Mesenteric fat pad (tissue), 1 donor: ENCODE results near the gene STK16. TPM values are rescaled to one million over a fixed set of nuclear protein-coding genes. Genes with fewer than 3 reads are reported as not detected.

Experiments used
- DNase-seq: peaks from one replicate; pipeline ENCODE4 v3.0.0-alpha.2; 2020; ENCODE audit warnings: low spot score
- total RNA-seq: library from RNA; stranded (reverse); fragmentation: NEBNext Ultra II Directional; extraction: Animal tissue kit (Norgen Biotek cat#: 25700); gene quantifications from one replicate; pipeline ENCODE4 v1.2.1, GENCODE V29; 2021
- donor health status: DM: yes; HTN: yes; CAD: no.

STK16 gene
- total RNA-seq, 1 donor from 2014 or later, result 16.1 TPM

DNA sequence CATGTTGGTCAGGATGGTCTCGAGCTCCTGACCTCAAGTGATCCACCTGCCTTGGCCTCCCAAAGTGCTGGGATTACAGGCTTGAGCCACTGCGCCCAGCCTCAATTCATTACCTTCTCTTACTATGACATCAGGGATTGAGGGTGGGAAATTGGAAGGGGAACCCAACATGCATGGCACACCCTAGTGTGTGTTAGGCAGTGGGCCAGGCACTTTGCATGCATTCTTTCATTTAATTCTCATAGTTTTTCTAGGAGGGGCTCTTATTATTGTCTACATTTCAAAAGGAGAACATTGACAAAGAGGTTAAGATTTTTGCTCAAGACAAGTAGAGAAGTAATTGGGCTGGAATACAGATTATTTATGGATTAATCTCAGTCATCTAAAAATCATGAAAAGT, 23.0 kb downstream of the STK16 start:
- no peak for DNase-seq

GRCh38 chr2:219269362-219270054, 24.2 kb downstream of the STK16 start:
- DNase-seq, result no peak

- no peak for DNase-seq
Measured at GRCh38 chr2:219270055-219270372, 24.7 kb downstream of the STK16 start.

DNA sequence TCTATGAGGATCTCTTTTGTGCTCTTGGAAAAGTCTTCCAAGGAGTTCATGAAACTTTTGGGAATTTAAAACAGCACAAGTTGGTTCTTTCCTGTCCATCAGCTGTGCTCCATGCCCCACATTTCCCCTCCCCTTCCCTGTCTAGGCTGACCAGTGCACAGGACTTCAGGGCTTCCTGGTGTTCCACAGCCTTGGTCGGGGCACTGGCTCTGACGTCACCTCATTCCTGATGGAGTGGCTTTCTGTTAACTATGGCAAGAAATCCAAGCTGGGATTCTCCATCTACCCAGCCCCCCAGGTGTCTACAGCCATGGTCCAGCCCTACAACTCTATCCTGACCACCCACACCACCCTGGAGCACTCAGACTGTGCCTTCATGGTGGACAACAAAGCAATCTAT, 25.7 kb downstream of the STK16 start:
- no peak for DNase-seq

DNA sequence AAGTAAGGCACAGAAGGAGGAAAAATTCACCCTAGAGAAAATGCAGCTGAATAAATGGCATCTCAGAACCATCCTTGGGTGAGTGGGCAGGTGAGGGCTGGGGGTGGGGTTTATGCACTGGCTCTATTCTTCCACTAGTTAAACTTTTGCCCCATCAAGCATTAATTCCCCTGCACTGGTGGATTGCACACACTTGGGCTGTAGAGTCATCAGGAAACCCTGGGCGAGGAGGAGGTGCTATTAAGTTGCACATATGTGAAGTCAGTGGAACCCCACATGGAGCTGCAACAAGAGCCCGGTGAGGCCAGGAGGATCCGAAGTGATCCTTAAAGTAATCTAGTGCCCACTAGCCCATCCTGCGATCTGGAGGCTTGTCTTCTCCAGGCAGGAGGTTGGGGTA, 27.1 kb downstream of the STK16 start:
- DNase-seq, result no peak

- no peak for DNase-seq
Measured at GRCh38 chr2:219272995-219273394, 27.7 kb downstream of the STK16 start.

DNA sequence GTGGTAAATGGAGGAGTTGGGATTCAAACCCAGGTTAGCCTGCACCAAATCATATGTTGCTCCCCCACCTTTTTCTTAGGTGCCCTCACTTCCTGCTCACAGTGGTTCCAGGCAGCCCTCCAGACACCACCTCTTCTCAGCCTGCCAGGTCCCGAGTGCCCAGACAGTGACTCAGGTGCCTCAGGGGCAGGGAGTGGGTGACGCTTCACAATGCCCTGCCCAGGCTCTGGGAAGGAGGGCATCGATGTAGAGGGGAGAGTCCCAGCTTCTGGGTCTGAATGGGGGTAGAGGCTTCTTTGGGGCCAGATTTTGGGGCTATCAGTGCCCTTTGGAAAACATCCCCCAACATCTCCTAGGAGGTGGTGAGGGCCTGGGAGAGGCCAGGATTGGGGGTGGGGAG, 28.7 kb downstream of the STK16 start:
- DNase-seq, result no peak

GRCh38 chr2:219274361-219274921, 29.2 kb downstream of the STK16 start:
- DNase-seq, result no peak

DNA sequence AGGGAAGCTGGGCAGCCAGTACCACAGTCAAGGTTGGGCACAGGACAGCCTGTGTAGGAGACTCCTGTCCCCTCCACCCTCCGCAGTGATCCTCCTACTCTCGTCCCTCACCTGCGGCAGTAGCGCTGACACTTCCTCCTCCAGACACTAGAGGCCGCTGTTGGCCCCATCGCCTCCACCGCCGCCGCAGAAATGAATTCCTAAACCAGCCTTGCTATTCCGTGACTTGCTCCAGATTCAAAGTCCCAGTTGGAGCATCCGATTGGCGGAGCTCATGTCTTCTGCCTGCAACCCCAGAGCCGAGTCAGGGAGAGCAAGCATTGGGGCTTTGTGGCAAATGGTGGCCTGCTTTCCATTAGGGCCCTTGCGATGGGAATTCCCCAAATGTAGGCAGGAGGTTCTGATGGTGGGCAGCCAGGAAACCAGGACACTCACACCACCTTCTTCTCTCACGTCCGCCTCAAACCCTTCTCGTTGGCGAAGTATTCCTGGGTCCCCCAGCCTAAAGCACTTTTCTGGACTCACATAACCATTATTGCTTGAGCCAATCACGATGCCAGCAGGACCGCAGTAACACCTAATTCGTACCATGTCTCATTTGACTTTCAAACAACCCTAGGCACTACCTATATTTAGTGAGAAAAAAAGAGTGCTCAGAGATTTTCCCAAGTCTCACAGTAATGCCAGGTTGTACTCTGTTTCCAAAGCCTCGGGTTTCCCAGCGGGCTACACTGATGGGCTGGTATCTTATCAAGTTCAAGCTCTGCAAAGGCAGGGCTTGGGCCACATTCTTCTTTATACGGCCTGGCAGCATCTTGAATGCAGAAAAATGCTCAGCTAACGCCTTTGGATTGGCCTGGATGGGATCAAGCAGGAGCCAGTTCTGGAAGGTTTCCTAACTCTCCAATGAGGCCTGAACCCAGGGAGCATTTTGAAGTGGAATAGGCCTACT, 32.7 kb downstream of the STK16 start:
- DNase-seq, result peak; percentile 93

GRCh38 chr2:219278655-219279150, 33.4 kb downstream of the STK16 start:
- DNase-seq, result no peak

DNA sequence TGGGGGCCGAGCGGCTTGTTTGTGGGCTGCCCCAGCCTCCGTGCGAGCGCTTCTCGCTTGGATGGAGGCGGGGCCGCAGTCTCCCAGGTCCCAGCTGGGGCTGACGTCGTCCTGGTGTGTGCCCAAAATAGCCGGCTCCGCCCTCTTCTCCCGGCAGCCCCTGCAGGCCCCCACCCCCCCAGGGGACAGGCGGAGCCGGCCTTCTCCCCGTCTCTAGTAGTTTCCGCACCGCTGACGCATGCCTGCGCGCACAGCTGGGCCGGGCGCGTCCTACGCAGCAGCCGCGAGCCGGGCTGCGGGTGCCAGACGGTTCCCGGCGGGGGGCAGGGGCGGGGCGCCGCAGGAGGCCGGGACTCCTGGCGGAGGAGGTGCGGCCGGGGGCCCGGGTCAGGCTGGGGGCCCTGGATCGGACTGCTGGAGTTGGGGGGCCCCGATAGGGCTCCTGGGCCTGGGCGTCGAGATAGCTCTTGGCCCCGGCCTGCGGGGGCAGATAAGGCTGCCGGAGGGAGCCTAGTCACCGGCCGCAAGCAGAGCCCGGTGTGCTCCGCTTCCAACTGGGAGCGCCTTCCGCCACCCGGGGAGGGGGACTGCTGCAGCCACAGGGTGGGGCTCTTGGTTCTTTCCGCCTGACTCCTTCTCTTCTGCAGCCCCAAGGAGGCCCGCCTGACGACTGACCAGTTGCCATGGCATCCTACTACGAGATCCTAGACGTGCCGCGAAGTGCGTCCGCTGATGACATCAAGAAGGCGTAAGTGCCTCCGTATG, 34.1 kb downstream of the STK16 start, which contains the start of gene DNAJB2:
DNAJB2 (plus strand) TSS at position 216 of the 765 bp plus-strand sequence; CDS start at position 684, 468 bp downstream.
- DNase-seq, result peak; percentile 99

DNA sequence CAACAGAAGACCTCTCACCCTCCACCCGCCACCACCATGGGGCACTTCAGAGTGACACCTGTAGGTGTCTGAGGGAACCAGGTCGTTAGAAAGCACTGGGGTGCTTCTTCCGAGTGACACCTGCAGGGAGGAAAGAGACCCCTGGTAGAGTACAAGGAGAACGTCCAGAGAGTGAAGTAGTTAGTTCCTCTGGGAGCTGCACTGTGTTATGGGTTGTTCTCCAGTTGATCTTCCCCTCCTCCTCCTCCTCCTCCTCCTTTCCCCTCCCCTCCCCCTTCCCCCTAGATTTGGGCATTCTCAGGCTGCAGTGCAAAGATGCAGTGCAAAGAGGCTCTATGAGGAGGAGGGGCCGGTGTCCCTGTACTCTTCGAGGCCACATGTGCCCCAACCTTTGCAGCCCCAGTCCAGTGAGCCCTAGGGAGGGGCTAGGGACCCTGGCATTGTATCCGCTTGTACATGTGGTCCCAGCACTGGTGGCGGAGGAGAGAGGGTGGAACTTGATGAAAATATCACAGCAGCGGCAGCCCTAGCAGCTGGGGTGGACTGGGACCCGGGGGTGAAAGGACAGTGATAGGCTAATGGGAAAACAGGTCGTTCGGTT, 34.7 kb downstream of the STK16 start:
- DNase-seq, result no peak

- DNase-seq, result no peak
Measured at GRCh38 chr2:219280651-219281050, 35.4 kb downstream of the STK16 start.

GRCh38 chr2:219281588-219281987, 36.3 kb downstream of the STK16 start:
- DNase-seq, result no peak

DNA sequence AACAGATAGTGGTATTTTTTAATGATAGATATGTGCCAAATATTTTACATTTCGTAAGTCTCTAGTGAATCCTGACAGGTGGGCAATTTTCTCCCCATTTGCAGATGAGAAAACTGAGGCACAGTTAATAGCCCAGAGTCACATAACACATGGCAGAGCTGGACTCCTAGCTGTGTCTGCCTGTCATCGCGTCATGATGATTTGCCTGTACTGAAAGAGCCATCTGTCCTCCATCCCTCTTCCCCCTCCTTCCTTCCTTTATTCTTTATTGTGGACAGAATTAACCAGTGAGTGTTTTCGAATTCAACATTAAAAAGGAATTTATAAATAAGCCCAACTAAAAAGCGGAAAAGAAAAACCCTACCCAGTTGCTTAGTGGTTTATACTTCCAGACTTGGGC, 37.1 kb downstream of the STK16 start:
- no peak for DNase-seq

DNA sequence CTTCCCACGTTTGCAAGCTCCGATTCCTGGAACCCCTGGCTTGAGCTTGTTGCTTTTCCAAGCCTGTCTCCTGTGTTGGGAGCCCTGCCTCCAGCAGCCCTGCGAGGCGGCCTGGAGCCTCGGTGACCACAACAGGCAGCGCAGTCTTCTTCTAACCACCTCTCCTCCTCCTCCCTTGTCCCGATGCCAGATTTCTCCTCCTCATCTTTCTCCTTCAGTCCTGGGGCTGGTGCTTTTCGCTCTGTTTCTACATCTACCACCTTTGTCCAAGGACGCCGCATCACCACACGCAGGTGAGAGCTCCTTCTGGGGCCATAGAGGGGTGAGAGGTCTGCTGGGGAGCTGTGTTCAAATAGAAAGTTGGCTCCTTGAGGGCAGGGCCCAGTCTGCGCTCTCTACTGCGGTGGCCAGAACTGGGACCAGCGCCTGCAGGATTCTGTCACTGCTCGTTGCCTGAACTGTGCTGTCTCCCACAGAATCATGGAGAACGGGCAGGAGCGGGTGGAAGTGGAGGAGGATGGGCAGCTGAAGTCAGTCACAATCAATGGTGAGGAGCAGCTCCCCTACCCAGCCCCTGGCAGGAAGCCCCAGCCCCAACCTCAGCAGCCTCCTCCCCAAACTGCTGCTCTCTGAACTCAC, 37.8 kb downstream of the STK16 start:
- no peak for DNase-seq

- DNase-seq, result no peak
Measured at GRCh38 chr2:219284501-219285372, 39.5 kb downstream of the STK16 start.

DNA sequence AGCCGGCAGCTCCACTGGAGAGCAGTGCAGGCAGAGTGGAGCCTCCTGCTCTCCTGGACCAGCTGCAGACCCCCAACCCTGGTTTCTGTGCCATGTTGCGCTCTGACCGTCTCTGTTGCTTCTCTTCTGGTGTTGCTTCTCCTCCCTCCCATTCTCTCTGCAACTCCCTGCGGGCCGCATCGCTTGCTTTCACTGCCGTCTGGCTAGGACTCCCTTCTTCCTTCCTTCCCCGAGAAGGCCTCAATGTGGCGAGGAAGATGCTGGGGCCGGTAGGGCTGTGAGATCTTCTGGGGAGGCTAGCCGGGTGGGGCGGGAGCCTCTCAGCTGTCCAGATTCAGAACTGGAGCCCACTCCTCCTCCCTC, 40.1 kb downstream of the STK16 start:
- no peak for DNase-seq

- no peak for DNase-seq
Measured at GRCh38 chr2:219285894-219286425, 40.7 kb downstream of the STK16 start.
